NCI-H2029 treated with DMSO at 0.1 percent for 48 hours (cell line): Measurements from ENCODE around the gene KCNN1.
"Not testable (repeated sequence)": the region's sequence is repeated elsewhere in the genome, so short reads cannot be mapped to it uniquely, and the experiment has no call there.

Experiments used
- DNase-seq: peaks from one replicate; lab custom pipeline; 2025; lab: John Stamatoyannopoulos, UW

KCNN1 gene

DNA sequence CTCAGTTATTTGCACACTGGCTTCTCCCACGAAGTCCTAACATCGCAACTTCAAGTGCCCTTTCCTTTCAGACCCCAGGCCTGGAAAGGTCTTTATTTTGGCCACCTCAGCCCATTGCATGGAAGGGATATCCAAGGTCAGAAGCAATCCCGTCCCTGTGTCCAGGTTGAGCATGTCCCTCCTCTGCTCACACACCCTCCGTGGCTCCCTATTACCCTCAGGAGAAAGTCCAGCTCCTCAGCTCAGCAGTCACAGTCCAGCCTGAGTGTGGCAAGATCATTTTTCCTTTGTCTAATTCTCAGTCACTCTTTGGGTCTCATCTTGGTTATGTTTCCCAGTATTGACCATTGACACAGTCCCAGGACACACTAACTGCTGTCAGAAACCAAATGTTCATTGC, 60.2 kb downstream of the KCNN1 start:
- DNase-seq = no peak

- DNase-seq = peak; percentile 93
Observed at GRCh38 chr19:18029617-18030338, 62.9 kb downstream of the KCNN1 start.

GRCh38 chr19:18031401-18031800, 64.5 kb downstream of the KCNN1 start:
- not testable (repeated sequence) for DNase-seq

- not testable (repeated sequence) for DNase-seq
Observed at GRCh38 chr19:18032102-18032501, 65.2 kb downstream of the KCNN1 start.

- DNase-seq = no peak
Observed at GRCh38 chr19:18041054-18041453, 74.1 kb downstream of the KCNN1 start.

GRCh38 chr19:18043676-18044075, 76.8 kb downstream of the KCNN1 start:
- DNase-seq = no peak

DNA sequence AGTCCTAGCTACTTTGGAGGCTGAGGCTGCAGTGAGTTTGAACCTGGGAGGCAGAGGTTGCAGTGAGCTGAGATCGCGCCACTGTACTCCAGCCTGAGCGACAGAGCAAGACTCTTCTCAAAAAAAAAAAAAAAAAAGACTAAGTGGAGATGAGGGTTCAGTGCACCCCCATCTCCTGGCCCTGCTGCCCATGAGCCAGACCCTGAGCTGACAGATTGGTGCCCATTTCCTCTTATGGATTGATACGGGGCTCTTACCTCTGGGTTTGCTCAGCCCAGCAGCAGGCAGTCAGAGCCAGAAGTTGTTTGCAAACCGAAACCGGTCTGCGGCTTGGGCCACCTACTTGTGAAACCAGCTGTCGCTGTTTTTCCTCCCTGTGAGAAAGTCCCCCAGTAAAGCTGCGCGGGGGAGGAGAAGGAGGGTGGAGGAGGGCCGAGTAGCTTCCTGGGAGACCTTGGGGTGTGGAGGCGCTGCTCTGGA, 78.0 kb downstream of the KCNN1 start:
- peak; percentile 78 for DNase-seq

- DNase-seq = no peak
Observed at GRCh38 chr19:18045307-18046050, 78.6 kb downstream of the KCNN1 start.

DNA sequence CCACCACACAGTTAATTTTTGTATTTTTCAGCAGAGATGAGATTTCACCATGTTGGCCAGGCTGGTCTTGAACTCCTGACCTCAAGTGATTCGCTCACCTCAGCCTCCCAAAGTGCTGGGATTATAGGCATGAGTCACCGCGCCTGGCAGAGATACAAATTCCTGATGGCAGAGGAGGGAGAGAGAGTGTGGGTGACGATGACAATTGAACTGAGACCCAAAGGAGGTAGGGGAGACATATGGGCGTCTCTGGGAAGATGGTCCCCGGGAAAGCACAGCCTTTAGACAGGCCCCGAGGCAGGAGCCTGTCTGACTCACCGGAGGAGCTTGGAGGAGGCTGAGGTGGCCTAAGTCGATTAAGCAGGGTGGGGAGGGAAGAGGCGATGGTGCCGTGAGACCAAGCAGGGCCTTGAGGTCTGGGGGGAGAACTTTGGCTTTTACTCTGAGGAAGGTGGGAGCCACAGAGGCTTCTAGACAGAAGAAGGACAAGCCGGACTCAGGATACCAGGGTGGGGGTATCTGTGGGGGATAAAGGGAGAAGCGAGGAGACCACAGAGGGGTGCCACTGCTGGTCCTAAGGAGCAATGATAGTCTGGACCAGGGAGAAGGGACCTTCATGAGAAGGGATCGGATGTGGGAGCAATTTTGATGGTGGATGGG, 79.3 kb downstream of the KCNN1 start:
- DNase-seq = no peak

GRCh38 chr19:18049385-18049784, 82.5 kb downstream of the KCNN1 start:
- DNase-seq = peak; percentile 60
